Spleen (tissue), 3 donors: ENCODE results near the gene VPS25.

Source experiments
- POLR2A ChIP-seq, 3 donors: fragments of 450-650 bp; IDR thresholded peaks; one replicate each; pipeline ENCODE4 v1.5.1; 2017; ENCODE audit warnings: antibody characterized with exemption in 3 of 3, mild to moderate bottlenecking in 1 of 3
- POLR2AphosphoS5 ChIP-seq, 3 donors: sonication (generic); formaldehyde crosslinking; IDR thresholded peaks; one replicate each; pipeline ENCODE4 v1.5.1; 2017; ENCODE audit warnings: antibody characterized with exemption in 3 of 3

- TF ChIP-seq POLR2A (IDR thresholded peaks at IDR 0.05) (no peak), POLR2AphosphoS5 (IDR thresholded peaks at IDR 0.05) (no peak)
These were observed 29.5 kb upstream of the VPS25 start for GRCh38 chr17:42743595-42744282.
